Chondrocyte (in vitro differentiated cells): ENCODE results near the gene POLD1. TPM values are rescaled to one million over a fixed set of nuclear protein-coding genes. Genes with fewer than 3 reads are reported as not detected.
A peak's percentile ranks its signal among the peaks of the same experiment; 100 is the strongest.

ENCODE experiments used
- DNase-seq: peaks from one replicate; pipeline ENCODE4 v3.0.0; 2021; ENCODE audit warnings: mixed read lengths, low spot score
- H3K27ac Mint-ChIP-seq: one replicate; pipeline ENCODE4 v1.8.0; 2021; ENCODE audit warnings: mild to moderate bottlenecking, moderate library complexity, mixed read lengths; ENCODE audit not compliant: unreplicated experiment
- H3K27me3 Mint-ChIP-seq: 2 replicates; pipeline ENCODE4 v1.8.0; 2021; ENCODE audit warnings: low read depth, mixed read lengths
- H3K36me3 Mint-ChIP-seq: 2 replicates; pipeline ENCODE4 v1.8.0; 2021; ENCODE audit warnings: low read depth, mixed read lengths
- H3K4me1 Mint-ChIP-seq: 2 replicates; pipeline ENCODE4 v1.8.0; 2021; ENCODE audit warnings: low read depth, mild to moderate bottlenecking, mixed read lengths
- H3K4me3 Mint-ChIP-seq: one replicate; pipeline ENCODE4 v1.8.0; 2021; ENCODE audit warnings: mild to moderate bottlenecking, moderate library complexity, mixed read lengths; ENCODE audit not compliant: unreplicated experiment
- H3K9me3 Mint-ChIP-seq: 2 replicates; pipeline ENCODE4 v1.8.0; 2021; ENCODE audit warnings: low read depth, mixed read lengths
- total RNA-seq: library from RNA; stranded (reverse); gene quantifications from 3 replicates; pipeline ENCODE4 v1.2.1, GENCODE V29; 2021
- TF ChIP-seq, protein P1 (sequence below): fragments of 200-600 bp; sonication (generic); IDR thresholded peaks from 2 replicates; pipeline ENCODE4 v1.5.0; 2021; ENCODE audit warnings: antibody characterized with exemption, mild to moderate bottlenecking, moderate library complexity

POLD1 gene
- total RNA-seq, 1 donor from 2014 or later, result 15.8 TPM

DNA sequence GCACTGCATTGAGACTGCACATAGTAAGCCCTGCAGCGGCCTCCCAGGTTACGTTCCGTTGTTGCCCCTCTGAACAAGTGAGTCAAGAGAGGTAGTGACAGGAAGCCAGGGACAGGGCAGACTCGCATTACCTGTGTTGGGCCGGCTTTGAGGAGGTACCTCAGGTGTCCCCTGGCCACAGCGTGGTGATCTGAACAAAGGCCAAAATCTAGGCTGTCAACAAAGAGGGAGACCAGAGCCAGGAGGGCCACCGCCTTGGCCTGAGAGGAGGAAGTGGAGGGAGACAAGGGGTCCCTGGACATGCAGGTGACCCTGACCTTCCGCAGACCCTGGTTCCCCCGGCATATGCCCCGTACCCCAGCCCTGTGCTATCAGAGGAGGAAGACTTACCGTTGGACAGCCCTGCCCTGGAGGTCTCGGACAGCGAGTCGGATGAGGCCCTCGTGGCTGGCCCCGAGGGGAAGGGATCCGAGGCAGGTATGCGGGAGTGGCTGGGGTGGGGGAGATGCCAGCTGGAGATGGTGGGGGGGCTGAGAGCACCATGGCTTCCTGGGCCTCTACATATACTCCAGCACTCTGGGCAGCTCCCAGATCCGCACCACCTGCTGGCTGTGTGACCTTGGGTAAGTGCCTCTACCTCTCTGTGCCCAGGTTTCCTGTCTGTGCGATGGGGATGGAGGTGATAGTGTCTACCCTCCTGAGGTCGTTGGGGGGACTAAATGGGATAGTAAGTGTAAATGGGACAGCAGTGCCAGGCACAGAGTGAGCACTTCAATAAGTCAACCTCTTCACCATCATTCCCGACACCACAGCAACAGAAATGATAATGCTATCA lies 39.3 kb downstream of the POLD1 start:
- H3K27ac Mint-ChIP-seq, result no peak overlapping the region
- peaks cover 4% of the 10 kb centered on the region for H3K4me1 Mint-ChIP-seq
- TF ChIP-seq, protein P1, sequence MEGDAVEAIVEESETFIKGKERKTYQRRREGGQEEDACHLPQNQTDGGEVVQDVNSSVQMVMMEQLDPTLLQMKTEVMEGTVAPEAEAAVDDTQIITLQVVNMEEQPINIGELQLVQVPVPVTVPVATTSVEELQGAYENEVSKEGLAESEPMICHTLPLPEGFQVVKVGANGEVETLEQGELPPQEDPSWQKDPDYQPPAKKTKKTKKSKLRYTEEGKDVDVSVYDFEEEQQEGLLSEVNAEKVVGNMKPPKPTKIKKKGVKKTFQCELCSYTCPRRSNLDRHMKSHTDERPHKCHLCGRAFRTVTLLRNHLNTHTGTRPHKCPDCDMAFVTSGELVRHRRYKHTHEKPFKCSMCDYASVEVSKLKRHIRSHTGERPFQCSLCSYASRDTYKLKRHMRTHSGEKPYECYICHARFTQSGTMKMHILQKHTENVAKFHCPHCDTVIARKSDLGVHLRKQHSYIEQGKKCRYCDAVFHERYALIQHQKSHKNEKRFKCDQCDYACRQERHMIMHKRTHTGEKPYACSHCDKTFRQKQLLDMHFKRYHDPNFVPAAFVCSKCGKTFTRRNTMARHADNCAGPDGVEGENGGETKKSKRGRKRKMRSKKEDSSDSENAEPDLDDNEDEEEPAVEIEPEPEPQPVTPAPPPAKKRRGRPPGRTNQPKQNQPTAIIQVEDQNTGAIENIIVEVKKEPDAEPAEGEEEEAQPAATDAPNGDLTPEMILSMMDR, result no peak
- H3K36me3 Mint-ChIP-seq, result no peaks in the 10 kb centered on the region
- DNase-seq, result no peak
- H3K27me3 Mint-ChIP-seq, result peaks cover 14% of the 10 kb centered on the region
- no peak overlapping the region for H3K4me3 Mint-ChIP-seq
- H3K9me3 Mint-ChIP-seq, result no peaks in the 10 kb centered on the region

DNA sequence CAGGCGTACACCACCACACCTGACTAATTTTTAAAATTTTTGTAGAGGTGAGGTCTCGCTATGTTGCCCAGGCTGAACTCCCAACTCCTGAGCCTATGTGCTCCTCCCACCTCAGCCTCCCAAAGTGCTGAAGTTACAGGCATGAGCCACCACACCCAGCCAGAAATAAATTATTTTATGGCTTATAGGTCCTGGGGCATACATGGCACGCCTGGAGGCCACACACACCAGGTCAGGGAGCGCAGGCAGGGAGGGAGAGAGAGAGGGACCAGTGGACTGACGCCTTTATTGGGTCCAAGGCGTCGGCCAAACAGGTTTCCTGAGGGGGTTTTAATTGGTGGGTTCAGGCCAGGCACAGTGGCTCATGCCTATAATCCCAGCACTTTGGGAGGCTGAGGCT lies 41.4 kb downstream of the POLD1 start:
- Mint-ChIP-seq H3K27me3 (peaks cover 4% of the 10 kb centered on the region), H3K27ac (no peak overlapping the region), H3K36me3 (no peaks in the 10 kb centered on the region), H3K4me1 (no peaks in the 10 kb centered on the region), H3K4me3 (no peak overlapping the region), H3K9me3 (no peaks in the 10 kb centered on the region)
- TF ChIP-seq, protein P1, result no peak
- no peak for DNase-seq

DNA sequence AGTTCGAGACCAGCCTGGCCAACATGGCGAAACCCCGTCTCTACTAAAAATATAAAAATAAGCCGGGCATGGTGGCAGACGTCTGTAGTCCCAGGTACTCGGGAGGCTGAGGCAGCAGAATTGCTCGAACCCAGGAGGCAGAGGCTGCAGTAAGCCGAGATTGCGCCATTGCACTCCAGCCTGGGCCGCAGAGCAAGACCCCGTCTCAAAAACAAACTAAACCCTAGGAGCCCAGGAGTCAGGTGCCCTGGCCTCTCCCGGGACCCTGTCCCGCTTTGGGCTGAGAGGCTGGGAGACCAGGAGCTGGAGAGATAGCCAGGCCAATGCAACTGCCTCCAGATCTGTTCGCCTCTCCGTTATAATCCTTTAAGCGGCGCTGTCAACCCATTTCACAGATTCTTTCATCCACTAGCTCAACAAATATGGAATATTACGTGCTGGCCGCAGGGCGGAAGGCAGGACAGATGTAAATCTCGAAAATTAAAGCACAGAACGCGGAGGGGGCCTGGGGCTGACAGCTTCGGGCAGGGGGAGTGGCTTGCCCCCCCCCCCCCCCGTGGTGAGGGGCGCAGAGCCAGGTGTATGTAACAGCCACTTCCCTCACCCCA lies 43.3 kb downstream of the POLD1 start:
- Mint-ChIP-seq H3K36me3 (no peaks in the 10 kb centered on the region), H3K27me3 (peaks cover 9% of the 10 kb centered on the region), H3K27ac (no peak overlapping the region), H3K4me3 (no peak overlapping the region), H3K9me3 (no peaks in the 10 kb centered on the region), H3K4me1 (peaks cover 13% of the 10 kb centered on the region)
- TF ChIP-seq, protein P1, result no peak
- DNase-seq, result no peak

DNA sequence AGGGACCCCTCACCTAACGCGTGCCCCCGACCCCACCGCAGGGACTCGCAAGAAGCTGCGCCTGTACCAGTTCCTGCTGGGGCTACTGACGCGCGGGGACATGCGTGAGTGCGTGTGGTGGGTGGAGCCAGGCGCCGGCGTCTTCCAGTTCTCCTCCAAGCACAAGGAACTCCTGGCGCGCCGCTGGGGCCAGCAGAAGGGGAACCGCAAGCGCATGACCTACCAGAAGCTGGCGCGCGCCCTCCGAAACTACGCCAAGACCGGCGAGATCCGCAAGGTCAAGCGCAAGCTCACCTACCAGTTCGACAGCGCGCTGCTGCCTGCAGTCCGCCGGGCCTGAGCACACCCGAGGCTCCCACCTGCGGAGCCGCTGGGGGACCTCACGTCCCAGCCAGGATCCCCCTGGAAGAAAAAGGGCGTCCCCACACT lies 43.9 kb downstream of the POLD1 start:
- H3K9me3 Mint-ChIP-seq, result no peaks in the 10 kb centered on the region
- TF ChIP-seq, protein P1, result no peak
- H3K4me1 Mint-ChIP-seq, result peaks cover 14% of the 10 kb centered on the region

DNA sequence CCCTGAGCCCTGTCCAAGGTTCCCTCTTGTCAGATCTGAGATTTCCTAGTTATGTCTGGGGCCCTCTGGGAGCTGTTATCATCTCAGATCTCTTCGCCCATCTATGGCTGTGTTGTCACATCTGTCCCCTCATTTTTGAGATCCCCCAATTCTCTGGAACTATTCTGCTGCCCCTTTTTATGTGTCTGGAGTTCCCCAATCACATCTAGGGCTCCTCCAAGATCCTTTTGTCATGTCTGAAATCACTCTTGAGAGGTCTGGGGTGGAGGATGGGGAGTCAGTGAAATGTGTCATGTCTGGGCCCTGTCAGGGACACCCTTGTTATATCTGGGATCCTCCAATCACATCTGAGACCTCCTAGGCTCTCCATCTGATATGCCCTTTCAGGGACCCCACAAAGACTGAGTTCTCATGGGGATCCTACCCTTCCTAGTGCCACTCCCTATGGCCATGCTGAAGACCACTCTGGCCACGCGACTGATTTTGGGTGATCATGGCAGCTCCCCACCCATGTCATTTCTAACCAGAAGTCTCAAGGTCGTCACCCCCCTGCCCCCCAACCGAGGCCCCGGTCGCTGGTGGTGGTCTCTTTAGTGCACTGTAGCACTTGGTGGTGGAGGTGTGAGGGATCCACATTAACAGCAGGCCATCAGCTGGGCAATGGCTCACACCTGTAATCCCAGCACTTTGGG lies 44.8 kb downstream of the POLD1 start:
- no peak overlapping the region for H3K4me3 Mint-ChIP-seq
- no peaks in the 10 kb centered on the region for H3K9me3 Mint-ChIP-seq
- H3K27me3 Mint-ChIP-seq, result peaks cover 12% of the 10 kb centered on the region
- peaks cover 14% of the 10 kb centered on the region for H3K4me1 Mint-ChIP-seq
- no peaks in the 10 kb centered on the region for H3K36me3 Mint-ChIP-seq
- TF ChIP-seq, protein P1, result no peak
- no peak overlapping the region for H3K27ac Mint-ChIP-seq
- no peak for DNase-seq

More for the DNA sequence above, 43.9 kb downstream of the POLD1 start:
- H3K27me3 Mint-ChIP-seq, result peaks cover 9% of the 10 kb centered on the region
- peak overlapping the region; percentile 45 for H3K4me3 Mint-ChIP-seq
- DNase-seq, result no peak
- H3K36me3 Mint-ChIP-seq, result no peaks in the 10 kb centered on the region
- H3K27ac Mint-ChIP-seq, result no peak overlapping the region
